ENCODE data around the gene AXIN1.
"Not testable (repeated sequence)": the region's sequence is repeated elsewhere in the genome, so short reads cannot be mapped to it uniquely, and the experiment has no call there.

The AXIN1 gene

DNA sequence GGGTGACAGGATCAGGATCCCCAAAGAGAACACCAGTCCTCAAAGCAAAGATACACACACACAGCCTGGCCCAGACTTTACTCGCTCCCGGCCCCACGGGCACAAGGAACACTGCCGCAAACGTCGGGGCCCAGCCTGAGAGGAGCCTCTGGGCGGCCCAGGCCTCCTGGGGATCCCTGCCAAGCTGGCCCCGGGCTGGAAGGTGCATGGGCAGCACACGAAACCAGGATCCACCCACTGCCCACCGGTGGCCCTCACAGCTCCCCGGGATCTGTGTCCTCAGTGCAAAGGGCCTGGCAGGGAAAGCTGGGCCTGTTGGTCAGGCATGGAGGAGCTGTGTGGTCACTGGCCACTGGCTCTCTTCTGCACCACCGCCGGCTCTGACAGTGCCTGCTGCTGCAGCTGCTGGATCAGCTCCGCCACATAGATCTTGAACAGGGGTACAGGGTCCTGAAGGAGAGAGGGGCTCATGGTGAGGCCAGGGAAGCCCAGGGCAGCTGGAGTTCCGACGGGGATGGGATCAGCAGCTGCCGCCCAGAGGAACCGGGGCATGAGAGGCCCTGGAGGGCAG, 14.9 kb upstream of the AXIN1 start:
- no peaks in the 10 kb centered on the region for H3K27me3 Mint-ChIP-seq (ENCODE audit: low read depth)
- no peak overlapping the region for H3K27ac Mint-ChIP-seq
- H3K4me1 Mint-ChIP-seq (ENCODE audit: low read depth), result peaks cover 9% of the 10 kb centered on the region
- no peak overlapping the region for H3K4me3 Mint-ChIP-seq
- H3K9me3 Mint-ChIP-seq, result no peaks in the 10 kb centered on the region
- H3K36me3 Mint-ChIP-seq (ENCODE audit: low read depth), result peaks cover 7% of the 10 kb centered on the region

DNA sequence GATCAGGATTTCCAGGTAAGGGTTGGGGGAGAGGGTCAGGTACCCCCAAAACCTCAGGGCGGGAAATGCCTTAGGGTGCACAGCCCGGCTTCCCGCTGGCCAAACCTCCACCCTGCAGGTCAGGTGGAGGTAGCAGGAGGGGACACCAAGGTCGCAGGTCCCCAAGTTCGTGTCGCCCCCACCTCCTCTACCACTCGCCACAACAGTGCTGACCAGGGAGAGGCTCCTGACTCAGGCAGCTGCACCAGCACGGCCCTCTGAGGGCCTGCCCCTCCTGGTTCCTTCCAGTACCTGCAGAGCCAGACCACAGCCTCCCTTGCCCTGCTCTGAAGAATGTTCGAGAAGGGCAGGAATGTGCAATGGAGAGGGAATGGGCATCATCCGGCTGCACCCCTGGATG, 14.0 kb upstream of the AXIN1 start:
- no peaks in the 10 kb centered on the region for H3K9me3 Mint-ChIP-seq
- H3K27ac Mint-ChIP-seq, result no peak overlapping the region
- H3K36me3 Mint-ChIP-seq (ENCODE audit: low read depth), result peaks cover 7% of the 10 kb centered on the region
- H3K4me1 Mint-ChIP-seq (ENCODE audit: low read depth), result peaks cover 12% of the 10 kb centered on the region
- no peaks in the 10 kb centered on the region for H3K27me3 Mint-ChIP-seq (ENCODE audit: low read depth)
- H3K4me3 Mint-ChIP-seq, result no peak overlapping the region

DNA sequence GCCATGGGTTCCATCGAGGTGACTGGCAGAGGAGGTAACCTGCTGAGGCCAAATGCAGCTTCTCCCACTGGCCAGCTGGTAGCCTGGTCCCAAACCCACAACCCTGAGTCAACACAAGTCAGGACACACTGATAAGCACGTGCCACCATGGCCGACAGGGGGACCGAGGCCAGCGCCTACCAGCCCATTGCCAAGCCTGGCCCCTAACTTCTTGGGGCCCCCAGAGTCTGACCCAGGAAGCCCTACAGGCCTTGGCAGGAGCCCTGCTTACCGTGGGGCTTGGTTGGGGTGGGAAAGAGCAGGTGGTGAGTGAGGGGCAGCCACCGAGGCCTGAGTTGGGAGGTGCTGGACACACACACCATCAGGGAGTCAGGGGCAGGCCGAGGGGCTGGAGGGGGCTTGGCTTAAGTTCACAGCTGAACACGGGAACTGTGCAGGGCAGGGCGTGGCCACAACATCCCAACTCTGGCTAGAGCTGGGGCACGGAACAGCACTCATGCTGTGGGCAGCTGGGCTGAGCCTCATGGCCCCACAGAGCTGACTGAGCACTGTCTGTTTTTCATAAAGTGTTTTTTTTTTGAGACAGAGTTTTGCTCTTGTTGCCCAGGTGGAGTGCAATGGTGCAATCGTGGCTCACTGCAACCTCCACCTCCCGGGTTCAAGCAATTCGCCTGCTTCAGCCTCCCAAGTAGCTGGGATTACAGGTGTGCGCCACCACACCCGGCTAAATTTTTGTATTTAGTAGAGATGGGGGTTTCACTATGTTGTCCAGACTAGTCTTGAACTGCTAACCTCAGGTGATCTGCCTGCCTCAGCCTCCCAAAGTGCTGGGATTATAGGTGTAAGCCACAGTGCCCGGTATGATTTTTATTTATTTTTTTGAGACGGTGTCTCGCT, 12.3 kb upstream of the AXIN1 start:
- H3K27ac Mint-ChIP-seq, result no peak overlapping the region
- peaks cover 4% of the 10 kb centered on the region for H3K36me3 Mint-ChIP-seq (ENCODE audit: low read depth)
- H3K4me3 Mint-ChIP-seq, result no peak overlapping the region
- H3K27me3 Mint-ChIP-seq (ENCODE audit: low read depth), result no peaks in the 10 kb centered on the region
- H3K9me3 Mint-ChIP-seq, result no peaks in the 10 kb centered on the region
- peaks cover 8% of the 10 kb centered on the region for H3K4me1 Mint-ChIP-seq (ENCODE audit: low read depth)

DNA sequence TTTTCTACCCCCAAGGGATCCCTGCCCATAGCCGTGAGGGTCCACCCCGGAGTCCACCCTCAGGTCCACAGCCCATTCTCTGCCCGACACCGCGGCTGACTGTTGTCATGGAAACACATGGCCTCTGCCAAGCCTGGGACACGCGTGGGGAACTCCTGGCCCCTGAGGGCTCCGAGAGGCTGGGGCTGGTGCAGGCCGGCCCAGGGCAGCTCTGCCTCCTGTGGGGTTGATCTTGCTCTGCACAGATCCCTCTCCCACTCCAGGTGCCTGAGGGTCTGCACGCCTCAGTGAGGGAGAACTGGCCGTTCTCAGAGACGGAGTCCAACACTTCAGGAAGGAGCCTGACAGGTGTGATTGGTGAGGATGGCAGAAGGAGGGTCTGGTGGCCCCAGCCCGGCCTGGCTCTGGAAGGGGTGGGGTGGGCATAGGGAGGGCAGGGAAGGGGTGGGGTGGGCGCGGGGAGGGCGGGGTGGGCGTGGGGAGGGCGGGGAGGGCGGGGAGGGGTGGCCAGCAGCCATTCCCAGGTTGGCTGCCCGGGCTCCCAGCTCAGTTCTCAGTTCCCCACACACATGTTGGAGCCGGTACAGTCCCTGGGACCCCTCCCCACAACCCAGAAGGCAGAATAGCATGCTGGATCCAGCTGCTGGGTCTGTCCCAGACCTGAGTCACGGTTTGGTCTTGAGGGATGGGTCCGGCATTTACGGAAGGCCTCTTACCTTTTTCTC, 11.4 kb upstream of the AXIN1 start:
- Mint-ChIP-seq H3K27me3 (ENCODE audit: low read depth) (no peaks in the 10 kb centered on the region), H3K9me3 (no peaks in the 10 kb centered on the region), H3K4me3 (no peak overlapping the region), H3K36me3 (ENCODE audit: low read depth) (peaks cover 4% of the 10 kb centered on the region), H3K27ac (no peak overlapping the region), H3K4me1 (ENCODE audit: low read depth) (peaks cover 4% of the 10 kb centered on the region)

DNA sequence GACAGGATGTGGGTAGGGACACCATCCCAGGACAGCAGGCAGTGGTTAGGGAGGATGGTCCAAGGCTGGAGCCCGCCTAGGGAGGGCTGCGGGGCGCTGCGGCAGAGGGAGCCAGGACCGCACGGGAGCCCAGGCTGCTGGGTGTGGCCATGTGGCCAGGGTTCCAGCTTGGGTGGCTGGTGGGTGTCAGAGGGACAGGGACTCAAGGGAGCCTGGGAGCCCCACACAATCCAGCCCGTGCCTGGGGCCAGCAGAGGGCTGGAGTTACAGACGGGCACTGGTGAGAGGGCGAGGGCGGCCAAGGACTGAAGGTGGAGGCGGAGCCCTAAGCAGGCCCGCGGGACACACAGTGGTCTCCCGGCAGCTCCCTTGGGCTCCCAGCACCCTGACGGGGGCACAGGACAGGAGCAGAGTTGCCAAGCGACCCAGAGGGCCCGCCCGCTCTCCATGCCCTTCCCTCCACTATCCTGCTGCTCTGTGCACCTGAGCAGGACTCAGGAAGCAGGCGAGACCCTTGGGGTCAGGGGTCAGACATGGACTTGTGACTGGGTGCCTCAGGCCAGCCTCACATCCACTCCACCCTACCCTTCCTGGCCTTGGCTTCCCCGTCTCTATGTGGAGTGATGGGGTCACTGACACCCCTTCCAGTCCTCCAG, 10.7 kb upstream of the AXIN1 start:
- H3K27ac Mint-ChIP-seq, result no peak overlapping the region
- no peaks in the 10 kb centered on the region for H3K27me3 Mint-ChIP-seq (ENCODE audit: low read depth)
- H3K36me3 Mint-ChIP-seq (ENCODE audit: low read depth), result peaks cover 4% of the 10 kb centered on the region
- H3K4me1 Mint-ChIP-seq (ENCODE audit: low read depth), result peaks cover 4% of the 10 kb centered on the region
- no peak overlapping the region for H3K4me3 Mint-ChIP-seq
- no peaks in the 10 kb centered on the region for H3K9me3 Mint-ChIP-seq

DNA sequence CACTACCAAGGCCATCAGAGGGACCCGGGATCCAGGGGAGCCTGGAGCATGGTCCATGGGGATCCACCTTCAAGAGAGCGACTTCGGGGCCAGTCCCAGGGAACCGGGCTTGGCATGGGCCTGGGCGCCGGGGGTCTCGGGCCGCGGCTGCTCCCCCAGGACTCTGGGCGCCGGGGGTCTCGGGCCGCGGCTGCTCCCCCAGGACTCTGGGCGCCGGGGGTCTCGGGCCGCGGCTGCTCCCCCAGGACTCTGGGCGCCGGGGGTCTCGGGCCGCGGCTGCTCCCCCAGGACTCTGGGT, 10.1 kb upstream of the AXIN1 start:
- not testable (repeated sequence) for H3K27ac Mint-ChIP-seq; H3K4me1 Mint-ChIP-seq (ENCODE audit: low read depth); H3K36me3 Mint-ChIP-seq (ENCODE audit: low read depth); H3K9me3 Mint-ChIP-seq; H3K4me3 Mint-ChIP-seq; H3K27me3 Mint-ChIP-seq (ENCODE audit: low read depth)

DNA sequence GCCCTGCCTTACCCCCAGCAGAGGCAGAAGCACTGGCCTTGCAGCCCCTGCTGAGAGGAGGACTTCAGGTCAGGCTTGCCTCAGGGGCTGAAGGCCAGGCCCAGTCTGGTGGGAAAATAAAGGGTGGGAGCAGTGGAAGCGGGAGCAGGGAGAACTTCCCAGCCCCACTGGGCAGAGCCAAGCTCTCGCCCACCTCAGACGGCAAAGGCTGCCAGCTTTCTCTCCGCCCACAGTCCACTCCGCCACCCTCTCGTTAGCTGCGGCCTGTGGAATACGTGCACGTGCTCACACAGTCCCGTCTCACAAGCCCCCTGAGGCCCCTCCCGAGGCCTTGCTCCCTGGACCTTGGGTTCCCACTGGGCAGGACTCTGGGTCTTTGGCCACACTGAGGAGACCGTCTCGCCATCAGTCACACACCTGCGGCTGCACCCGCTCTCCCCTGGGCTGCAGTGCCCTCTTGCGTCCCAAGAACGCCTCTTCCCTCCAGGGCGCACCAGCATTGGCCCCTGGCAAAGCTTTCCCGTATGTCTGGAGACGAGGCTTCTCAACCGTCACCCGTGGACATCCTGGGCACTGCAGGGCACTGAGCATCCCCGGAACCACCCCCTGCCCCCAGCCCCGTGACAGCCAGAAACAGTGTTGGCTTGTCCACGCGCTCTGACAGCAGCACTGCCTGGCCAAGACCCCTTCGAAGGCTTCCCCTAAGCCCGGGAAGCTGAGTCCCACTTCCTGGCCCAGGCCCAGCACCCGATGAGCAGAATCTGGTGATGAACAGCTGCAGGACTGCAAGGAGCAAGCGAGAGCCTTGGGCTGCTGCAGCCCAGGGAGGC, 9.6 kb upstream of the AXIN1 start:
- H3K4me3 Mint-ChIP-seq, result no peak overlapping the region
- H3K27me3 Mint-ChIP-seq (ENCODE audit: low read depth), result no peaks in the 10 kb centered on the region
- no peaks in the 10 kb centered on the region for H3K9me3 Mint-ChIP-seq
- H3K36me3 Mint-ChIP-seq (ENCODE audit: low read depth), result peaks cover 2% of the 10 kb centered on the region
- H3K27ac Mint-ChIP-seq, result no peak overlapping the region
- peaks cover 4% of the 10 kb centered on the region for H3K4me1 Mint-ChIP-seq (ENCODE audit: low read depth)

DNA sequence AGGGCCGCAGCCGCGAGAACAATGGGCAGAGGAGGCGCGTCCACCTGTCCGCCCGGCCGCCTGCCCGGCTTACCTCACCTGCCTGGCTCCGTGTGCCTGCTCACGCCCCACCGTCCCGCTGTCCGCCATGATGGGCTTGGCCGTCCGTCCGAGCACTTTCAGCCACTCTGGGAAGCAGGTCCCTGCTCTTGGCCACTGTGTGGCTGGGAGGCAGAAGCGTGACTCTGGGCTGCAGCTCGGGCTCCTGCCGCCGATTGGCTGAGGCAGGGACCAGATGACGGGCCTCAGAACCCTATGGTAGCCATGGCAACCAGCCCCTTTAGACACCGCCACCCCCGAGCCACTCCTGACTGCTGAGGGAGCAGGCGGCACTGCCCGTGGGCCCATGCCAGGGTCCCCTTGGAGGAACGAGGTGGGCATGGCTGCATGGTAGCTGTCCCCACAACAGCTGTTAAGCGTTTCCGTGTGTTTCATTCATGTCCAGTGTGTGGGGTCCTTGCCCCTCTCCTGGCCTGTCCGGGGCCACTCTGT, 8.9 kb upstream of the AXIN1 start:
- H3K36me3 Mint-ChIP-seq (ENCODE audit: low read depth), result no peaks in the 10 kb centered on the region
- H3K9me3 Mint-ChIP-seq, result no peaks in the 10 kb centered on the region
- H3K27ac Mint-ChIP-seq, result no peak overlapping the region
- peaks cover 4% of the 10 kb centered on the region for H3K4me1 Mint-ChIP-seq (ENCODE audit: low read depth)
- H3K4me3 Mint-ChIP-seq, result no peak overlapping the region
- no peaks in the 10 kb centered on the region for H3K27me3 Mint-ChIP-seq (ENCODE audit: low read depth)

DNA sequence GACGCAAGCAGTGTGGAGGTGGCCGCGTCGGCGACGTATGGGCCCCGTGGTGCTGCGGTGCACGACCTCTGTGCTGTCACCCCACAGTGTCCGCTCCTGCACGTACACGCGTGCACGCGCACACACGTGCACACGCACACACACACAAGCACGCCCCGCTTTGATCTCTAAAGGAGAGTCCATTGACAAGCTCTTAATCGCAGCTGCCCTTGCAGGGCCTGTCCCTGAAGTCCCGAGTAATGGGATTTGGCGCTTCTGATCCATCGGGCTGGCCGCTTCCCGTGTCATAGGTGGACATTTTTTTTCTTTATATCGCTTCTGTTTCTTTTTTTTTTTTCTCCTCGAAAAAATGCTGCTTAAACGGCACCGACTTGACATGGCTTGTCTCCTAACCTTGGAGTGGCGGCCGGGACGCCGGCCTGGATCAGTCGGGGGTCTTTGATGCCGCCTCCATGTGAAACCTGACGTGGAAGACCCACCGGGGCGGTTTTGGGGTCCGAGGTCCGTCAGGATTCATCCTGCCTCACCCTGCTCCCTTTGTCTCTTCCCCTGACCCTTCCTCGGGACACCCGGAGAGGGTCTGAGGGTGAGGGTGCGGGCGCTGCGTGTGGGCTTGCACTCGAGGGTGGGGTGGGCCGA, 8.3 kb upstream of the AXIN1 start:
- H3K27ac Mint-ChIP-seq, result no peak overlapping the region
- H3K27me3 Mint-ChIP-seq (ENCODE audit: low read depth), result no peaks in the 10 kb centered on the region
- peaks cover 4% of the 10 kb centered on the region for H3K4me1 Mint-ChIP-seq (ENCODE audit: low read depth)
- no peak overlapping the region for H3K4me3 Mint-ChIP-seq
- no peaks in the 10 kb centered on the region for H3K9me3 Mint-ChIP-seq
- no peaks in the 10 kb centered on the region for H3K36me3 Mint-ChIP-seq (ENCODE audit: low read depth)

DNA sequence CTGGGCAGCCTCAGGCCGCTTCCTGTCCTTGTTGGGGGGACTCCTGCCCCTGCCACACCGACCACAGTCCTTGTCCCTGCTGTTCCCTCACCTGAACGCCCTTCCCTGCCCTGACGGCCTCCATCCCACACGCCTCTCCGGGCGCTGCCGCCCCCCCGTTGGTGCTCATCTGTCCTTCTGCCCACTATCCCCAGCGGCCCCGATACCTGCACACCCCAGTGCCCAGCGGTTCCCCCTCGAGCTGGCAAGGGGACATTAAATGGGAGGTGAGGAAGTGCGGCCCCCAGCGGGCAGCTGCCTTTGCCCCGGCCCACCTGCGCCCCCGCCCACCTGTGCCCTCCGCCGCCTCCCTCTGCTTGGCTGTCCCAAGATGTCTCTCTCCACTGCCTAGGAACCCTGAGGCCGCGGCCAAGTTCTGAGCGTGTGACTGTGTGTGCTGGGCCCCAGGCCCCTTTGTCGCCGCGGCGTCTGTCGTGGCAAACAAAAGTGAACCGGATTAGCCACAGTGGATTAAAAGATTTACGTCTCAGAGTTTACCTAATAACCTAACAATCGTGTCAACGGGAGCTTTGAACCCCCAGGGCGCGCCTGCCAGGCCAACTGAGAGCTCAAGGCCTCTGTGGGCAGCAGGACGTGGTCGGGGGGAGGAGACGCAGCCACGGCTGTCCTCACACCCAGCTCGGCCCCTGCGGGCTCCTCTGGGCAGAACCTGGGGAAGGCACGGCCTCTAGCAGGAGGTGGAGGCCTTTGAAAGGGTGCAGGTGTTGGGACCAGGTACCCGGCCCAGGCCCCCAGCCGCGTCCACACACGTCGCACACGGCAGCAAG, 7.6 kb upstream of the AXIN1 start:
- Mint-ChIP-seq H3K27ac (no peak overlapping the region), H3K4me1 (ENCODE audit: low read depth) (peaks cover 7% of the 10 kb centered on the region), H3K27me3 (ENCODE audit: low read depth) (no peaks in the 10 kb centered on the region), H3K4me3 (no peak overlapping the region), H3K9me3 (no peaks in the 10 kb centered on the region), H3K36me3 (ENCODE audit: low read depth) (no peaks in the 10 kb centered on the region)

DNA sequence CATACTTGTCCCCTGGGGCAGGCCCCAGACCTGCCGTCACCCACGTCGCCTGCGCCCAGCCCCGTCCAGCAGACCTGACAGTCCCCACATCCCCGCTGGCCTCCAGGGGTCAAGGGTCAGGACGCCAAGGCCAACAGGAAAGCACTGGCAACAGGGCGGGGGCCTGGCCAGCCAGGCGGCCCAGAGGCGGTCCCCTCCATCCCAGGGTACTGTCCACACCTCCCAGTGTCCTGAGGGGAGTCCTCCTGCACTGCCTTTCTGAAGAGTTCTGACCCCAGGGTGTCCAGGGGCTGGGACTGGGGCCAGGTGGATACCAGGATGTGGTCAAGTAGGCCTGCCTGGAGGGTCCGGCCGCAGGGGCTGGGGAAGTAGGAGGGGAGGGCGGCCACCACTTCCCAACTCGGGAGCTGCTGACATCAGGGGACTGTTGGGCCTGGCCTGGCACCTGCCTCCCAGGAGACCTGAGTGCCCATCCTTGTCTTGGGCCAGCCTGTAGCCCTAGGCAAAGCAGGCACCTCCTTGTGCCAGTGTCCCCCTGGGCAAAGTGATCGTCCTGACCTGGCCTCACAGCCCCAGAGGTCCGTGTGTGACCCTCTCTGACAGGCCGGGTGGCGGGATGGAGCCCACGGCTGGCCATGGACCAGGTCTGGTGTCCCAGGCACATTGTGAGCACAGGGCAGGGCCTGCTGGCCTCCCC, 6.7 kb upstream of the AXIN1 start:
- Mint-ChIP-seq H3K27me3 (ENCODE audit: low read depth) (no peaks in the 10 kb centered on the region), H3K4me3 (no peak overlapping the region), H3K4me1 (ENCODE audit: low read depth) (peaks cover 7% of the 10 kb centered on the region)

DNA sequence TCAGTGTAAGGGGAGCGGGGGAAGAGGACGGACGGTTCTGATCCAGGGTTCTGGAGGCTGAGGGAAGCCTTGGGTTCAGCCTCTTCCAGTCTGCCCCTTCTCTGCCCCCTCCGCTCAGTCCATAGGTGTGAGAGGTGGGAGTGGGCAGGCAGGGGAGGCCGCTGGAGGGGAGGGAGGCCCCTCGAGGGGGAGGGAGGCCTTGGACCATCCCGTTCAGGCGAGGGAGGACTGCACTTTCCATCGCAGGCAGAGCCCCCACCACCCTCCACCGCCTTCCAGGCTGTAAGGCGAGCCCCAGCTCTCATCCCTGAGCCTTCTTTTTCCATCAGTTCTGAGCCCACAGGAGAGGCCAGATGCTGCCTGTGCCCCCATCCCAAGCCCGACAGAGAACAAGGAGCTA, 4.2 kb upstream of the AXIN1 start:
- H3K27ac Mint-ChIP-seq, result no peak overlapping the region

More for the DNA sequence above, 6.7 kb upstream of the AXIN1 start:
- Mint-ChIP-seq H3K9me3 (no peaks in the 10 kb centered on the region), H3K36me3 (ENCODE audit: low read depth) (no peaks in the 10 kb centered on the region), H3K27ac (no peak overlapping the region)

More for the DNA sequence above, 4.2 kb upstream of the AXIN1 start:
- Mint-ChIP-seq H3K36me3 (ENCODE audit: low read depth) (no peaks in the 10 kb centered on the region), H3K27me3 (ENCODE audit: low read depth) (no peaks in the 10 kb centered on the region), H3K9me3 (no peaks in the 10 kb centered on the region), H3K4me3 (no peak overlapping the region), H3K4me1 (ENCODE audit: low read depth) (peaks cover 3% of the 10 kb centered on the region)

All from T-helper 1 cell treated with Interleukin-12 subunit alpha and Interleukin-12 subunit beta and Interleukin-4 antibody, amounts not matched to agents 30 μg/mL and 1 μg/mL, for 36 hours (primary cell).